ENCODE measurements around the gene BRAF. TPM values are rescaled to one million over a fixed set of nuclear protein-coding genes. Genes with fewer than 3 reads are reported as not detected.
"Not testable (repeated sequence)": the region's sequence is repeated elsewhere in the genome, so short reads cannot be mapped to it uniquely, and the experiment has no call there.

The BRAF gene
- total RNA-seq, 2 experiments from 2014 or later, result 25.1 to 33.3 TPM

GRCh38 chr7:140841166-140841715 lies 83.5 kb downstream of the BRAF start:
- CTCF ChIA-PET, result no interaction called here
- H3K27ac Mint-ChIP-seq, result no peak overlapping the region
- H3K4me3 Mint-ChIP-seq, result no peak overlapping the region
- no peaks in the 10 kb centered on the region for H3K27me3 Mint-ChIP-seq
- DNase-seq, result no peak
- peaks cover under 1% of the 10 kb centered on the region for H3K4me1 Mint-ChIP-seq
- ATAC-seq, result no peak
- peaks cover under 1% of the 10 kb centered on the region for H3K9me3 Mint-ChIP-seq (ENCODE audit: low read depth)
- H3K36me3 Mint-ChIP-seq, result peaks cover 26% of the 10 kb centered on the region

GRCh38 chr7:140831724-140832123 lies 93.0 kb downstream of the BRAF start:
- Mint-ChIP-seq H3K27ac (no peak overlapping the region), H3K36me3 (peaks cover 16% of the 10 kb centered on the region), H3K27me3 (no peaks in the 10 kb centered on the region), H3K4me1 (peaks cover 11% of the 10 kb centered on the region), H3K4me3 (no peak overlapping the region), H3K9me3 (ENCODE audit: low read depth) (no peaks in the 10 kb centered on the region)
- CTCF ChIA-PET, result no interaction called here
- no peak for ATAC-seq
- no peak for DNase-seq

- no peak overlapping the region for H3K27ac Mint-ChIP-seq
Observed at GRCh38 chr7:140829720-140830119, 95.0 kb downstream of the BRAF start.

GRCh38 chr7:140828741-140829140 lies 96.0 kb downstream of the BRAF start:
- Mint-ChIP-seq H3K27ac (no peak overlapping the region), H3K9me3 (ENCODE audit: low read depth) (no peaks in the 10 kb centered on the region), H3K27me3 (no peaks in the 10 kb centered on the region), H3K36me3 (peaks cover 12% of the 10 kb centered on the region), H3K4me1 (no peaks in the 10 kb centered on the region), H3K4me3 (no peak overlapping the region)
- DNase-seq (no peak), ATAC-seq (no peak)
- CTCF ChIA-PET, result no interaction called here

More at GRCh38 chr7:140829720-140830119, 95.0 kb downstream of the BRAF start:
- no peak for DNase-seq
- CTCF ChIA-PET, result no interaction called here
- H3K4me3 Mint-ChIP-seq, result no peak overlapping the region
- no peaks in the 10 kb centered on the region for H3K27me3 Mint-ChIP-seq
- H3K36me3 Mint-ChIP-seq, result peaks cover 16% of the 10 kb centered on the region
- H3K9me3 Mint-ChIP-seq (ENCODE audit: low read depth), result no peaks in the 10 kb centered on the region
- H3K4me1 Mint-ChIP-seq, result peaks cover 7% of the 10 kb centered on the region
- ATAC-seq, result no peak

DNA sequence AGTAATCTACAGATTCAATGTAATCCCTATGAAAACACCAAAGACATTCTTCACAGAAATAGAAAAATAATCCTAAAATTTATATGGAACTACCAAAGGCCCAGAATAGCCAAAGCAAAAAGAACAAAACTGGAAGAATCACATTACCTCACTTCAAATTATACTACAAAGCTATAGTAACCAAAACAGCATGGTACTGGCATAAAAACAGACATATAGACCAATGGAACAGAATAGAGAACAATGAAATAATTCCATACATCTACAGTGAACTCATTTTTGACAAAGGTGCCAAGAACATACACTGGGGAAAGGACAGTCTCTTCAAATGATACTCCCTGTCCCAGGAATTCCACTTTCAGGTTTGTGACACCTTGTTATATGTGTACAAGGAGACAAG lies 107.3 kb downstream of the BRAF start:
- H3K9me3 Mint-ChIP-seq (ENCODE audit: low read depth); DNase-seq; ATAC-seq; H3K27me3 Mint-ChIP-seq; H3K27ac Mint-ChIP-seq; H3K4me3 Mint-ChIP-seq; CTCF ChIA-PET; H3K4me1 Mint-ChIP-seq: not testable (repeated sequence)
- peaks cover 14% of the 10 kb centered on the region for H3K36me3 Mint-ChIP-seq

GRCh38 chr7:140810830-140811556 lies 113.7 kb downstream of the BRAF start:
- CTCF ChIA-PET, result interaction anchor here (0.8 to 4.4 kb wide), 15 partner anchors 8 to 823 kb away, joined by 3 to 33 read pairs (median 5); partner anchors contain the start of gene MRPS33
- ATAC-seq, result peak; percentile 75
- Mint-ChIP-seq H3K36me3 (peaks cover 1% of the 10 kb centered on the region), H3K4me1 (peaks cover 1% of the 10 kb centered on the region), H3K27ac (peak overlapping the region; percentile 64), H3K4me3 (no peak overlapping the region), H3K27me3 (no peaks in the 10 kb centered on the region), H3K9me3 (ENCODE audit: low read depth) (no peaks in the 10 kb centered on the region)
- DNase-seq, result peak; percentile 69

- peaks cover 1% of the 10 kb centered on the region for H3K36me3 Mint-ChIP-seq
- peaks cover 1% of the 10 kb centered on the region for H3K4me1 Mint-ChIP-seq
- no peak overlapping the region for H3K27ac Mint-ChIP-seq
- DNase-seq (no peak), ATAC-seq (no peak)
- no peaks in the 10 kb centered on the region for H3K9me3 Mint-ChIP-seq (ENCODE audit: low read depth)
- H3K27me3 Mint-ChIP-seq, result no peaks in the 10 kb centered on the region
- H3K4me3 Mint-ChIP-seq, result no peak overlapping the region
- CTCF ChIA-PET, result interaction anchor here (0.8 to 4.4 kb wide), 14 partner anchors 8 to 824 kb away, joined by 3 to 33 read pairs (median 6); partner anchors contain the start of gene MRPS33
Observed at GRCh38 chr7:140810385-140810784, 114.3 kb downstream of the BRAF start.

DNA sequence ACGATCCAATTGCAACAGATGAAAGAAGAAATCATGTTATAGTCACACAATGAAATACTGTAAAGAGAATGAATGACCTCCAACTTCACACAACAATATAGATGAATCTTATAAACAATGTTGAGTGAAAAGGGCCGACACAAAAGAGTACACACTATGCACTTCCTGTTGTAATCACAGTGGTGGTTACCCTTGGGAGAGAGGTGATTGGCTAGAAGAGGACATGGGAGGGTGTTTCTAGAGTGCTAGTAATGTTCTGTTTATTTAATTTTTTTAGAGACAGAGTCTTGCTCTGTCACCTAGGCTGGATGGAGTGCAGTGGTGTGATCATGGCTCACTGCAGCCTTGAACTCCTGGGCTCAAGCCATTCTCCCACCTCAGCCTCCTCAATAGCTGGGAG lies 145.8 kb downstream of the BRAF start:
- peak; percentile 51 for ATAC-seq
- CTCF ChIA-PET, result no interaction called here

GRCh38 chr7:140778568-140778967 lies 146.2 kb downstream of the BRAF start:
- Mint-ChIP-seq H3K4me1 (peaks cover 4% of the 10 kb centered on the region), H3K9me3 (ENCODE audit: low read depth) (no peaks in the 10 kb centered on the region), H3K36me3 (peaks cover 15% of the 10 kb centered on the region), H3K27ac (no peak overlapping the region), H3K4me3 (no peak overlapping the region), H3K27me3 (no peaks in the 10 kb centered on the region)
- CTCF ChIA-PET, result no interaction called here
- ATAC-seq (no peak), DNase-seq (no peak)

More for the DNA sequence above, 145.8 kb downstream of the BRAF start:
- no peaks in the 10 kb centered on the region for H3K27me3 Mint-ChIP-seq
- H3K27ac Mint-ChIP-seq, result no peak overlapping the region
- no peak overlapping the region for H3K4me3 Mint-ChIP-seq
- H3K4me1 Mint-ChIP-seq, result peaks cover 4% of the 10 kb centered on the region
- H3K9me3 Mint-ChIP-seq (ENCODE audit: low read depth), result no peaks in the 10 kb centered on the region
- peaks cover 13% of the 10 kb centered on the region for H3K36me3 Mint-ChIP-seq
- DNase-seq, result no peak

- CTCF ChIA-PET, result interaction anchor here (0.6 kb wide), 1 partner anchor 29 kb away, joined by 3 read pairs; no protein-coding TSS in a partner anchor
- Mint-ChIP-seq H3K4me3 (no peak overlapping the region), H3K27ac (no peak overlapping the region), H3K36me3 (peaks cover 14% of the 10 kb centered on the region), H3K4me1 (peaks cover 4% of the 10 kb centered on the region), H3K9me3 (ENCODE audit: low read depth) (no peaks in the 10 kb centered on the region), H3K27me3 (no peaks in the 10 kb centered on the region)
- ATAC-seq (no peak), DNase-seq (no peak)
Observed at GRCh38 chr7:140774371-140774770, 150.4 kb downstream of the BRAF start.

GRCh38 chr7:140773104-140773503 lies 151.6 kb downstream of the BRAF start:
- no peaks in the 10 kb centered on the region for H3K9me3 Mint-ChIP-seq (ENCODE audit: low read depth)
- ATAC-seq (no peak), DNase-seq (no peak)
- H3K36me3 Mint-ChIP-seq, result peaks cover 15% of the 10 kb centered on the region
- H3K4me1 Mint-ChIP-seq, result no peaks in the 10 kb centered on the region
- H3K27ac Mint-ChIP-seq, result no peak overlapping the region
- CTCF ChIA-PET, result no interaction called here
- no peak overlapping the region for H3K4me3 Mint-ChIP-seq
- H3K27me3 Mint-ChIP-seq, result no peaks in the 10 kb centered on the region

GRCh38 chr7:140771826-140772225 lies 152.9 kb downstream of the BRAF start:
- ATAC-seq, result no peak

DNA sequence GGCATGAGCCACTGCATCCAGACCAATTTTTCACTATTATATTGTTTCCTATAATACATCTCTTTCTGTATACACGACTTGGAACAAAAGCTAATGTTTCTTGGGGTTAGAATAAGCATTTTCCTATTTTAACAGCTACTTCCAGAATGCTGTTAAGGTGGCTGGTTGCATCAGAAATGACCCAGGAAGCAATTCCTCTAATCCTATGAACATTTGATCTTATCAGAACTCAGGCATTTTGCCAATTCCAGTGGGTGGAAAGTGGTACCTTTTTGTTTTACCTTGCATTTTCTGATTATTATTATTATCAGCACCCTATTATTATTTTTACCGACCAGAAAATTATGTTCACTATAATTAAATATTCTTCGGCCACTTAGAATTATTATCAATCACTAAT lies 154.9 kb downstream of the BRAF start:
- no peaks in the 10 kb centered on the region for H3K9me3 Mint-ChIP-seq (ENCODE audit: low read depth)
- DNase-seq, result no peak
- no peaks in the 10 kb centered on the region for H3K27me3 Mint-ChIP-seq
- no peak overlapping the region for H3K27ac Mint-ChIP-seq
- CTCF ChIA-PET, result no interaction called here
- H3K4me1 Mint-ChIP-seq, result peaks cover 7% of the 10 kb centered on the region
- H3K36me3 Mint-ChIP-seq, result peaks cover 19% of the 10 kb centered on the region
- no peak for ATAC-seq
- H3K4me3 Mint-ChIP-seq, result no peak overlapping the region

More at GRCh38 chr7:140771826-140772225, 152.9 kb downstream of the BRAF start:
- Mint-ChIP-seq H3K4me3 (no peak overlapping the region), H3K4me1 (peaks cover 7% of the 10 kb centered on the region), H3K36me3 (peaks cover 18% of the 10 kb centered on the region), H3K27me3 (no peaks in the 10 kb centered on the region), H3K9me3 (ENCODE audit: low read depth) (no peaks in the 10 kb centered on the region), H3K27ac (no peak overlapping the region)
- no peak for DNase-seq
- CTCF ChIA-PET, result no interaction called here

GRCh38 chr7:140767418-140767817 lies 157.3 kb downstream of the BRAF start:
- CTCF ChIA-PET, result no interaction called here
- ATAC-seq, result no peak
- Mint-ChIP-seq H3K36me3 (peaks cover 18% of the 10 kb centered on the region), H3K4me3 (no peak overlapping the region), H3K9me3 (ENCODE audit: low read depth) (no peaks in the 10 kb centered on the region), H3K27ac (no peak overlapping the region), H3K4me1 (peaks cover 7% of the 10 kb centered on the region), H3K27me3 (no peaks in the 10 kb centered on the region)
- no peak for DNase-seq
